Right lung (tissue), 5 donors: Measurements from ENCODE around the gene SIRPA. TPM values are rescaled to one million over a fixed set of nuclear protein-coding genes. Genes with fewer than 3 reads are reported as not detected.
A peak's percentile ranks its signal among the peaks of the same experiment; 100 is the strongest.

ENCODE experiments used
- DNase-seq, 2 donors: peaks; one replicate each; pipeline ENCODE4 v3.0.0-alpha.2; 2013
- polyA plus RNA-seq, 5 donors: library from polyadenylated mRNA; unstranded; fragments of 120-200 nt; gene quantifications; one replicate each; pipeline versions ENCODE4 v1.2.1 to v1.2.3, GENCODE V29; 2013; ENCODE audit warnings: inconsistent platforms in 1 of 5, low replicate concordance in 1 of 5; ENCODE audit not compliant: insufficient read length in 5 of 5, insufficient read depth in 1 of 5

Gene SIRPA
- polyA plus RNA-seq, 5 donors: 8.8 to 12.7 (median 12.0) TPM

DNA sequence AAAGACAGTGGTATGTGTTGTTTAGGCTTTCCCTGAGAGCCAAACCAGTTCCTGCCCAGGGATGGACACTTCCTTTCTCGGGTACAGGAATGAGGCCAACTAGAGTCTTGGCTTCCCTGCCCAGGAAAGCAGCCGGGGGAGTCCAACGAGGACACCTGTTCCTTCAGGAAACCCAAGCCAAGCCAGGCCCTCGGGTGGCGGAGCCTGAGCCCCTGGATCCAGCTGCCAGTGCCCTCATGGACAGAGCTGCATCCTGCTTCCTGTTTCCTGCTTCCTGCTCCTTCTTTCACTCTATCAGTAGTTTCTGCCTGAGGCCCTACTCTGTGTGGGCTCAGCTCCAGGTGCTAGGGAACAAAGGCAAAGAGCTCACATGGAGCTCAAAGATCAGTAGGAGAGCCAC, 7.9 kb upstream of the SIRPA start:
- no peak for DNase-seq

DNA sequence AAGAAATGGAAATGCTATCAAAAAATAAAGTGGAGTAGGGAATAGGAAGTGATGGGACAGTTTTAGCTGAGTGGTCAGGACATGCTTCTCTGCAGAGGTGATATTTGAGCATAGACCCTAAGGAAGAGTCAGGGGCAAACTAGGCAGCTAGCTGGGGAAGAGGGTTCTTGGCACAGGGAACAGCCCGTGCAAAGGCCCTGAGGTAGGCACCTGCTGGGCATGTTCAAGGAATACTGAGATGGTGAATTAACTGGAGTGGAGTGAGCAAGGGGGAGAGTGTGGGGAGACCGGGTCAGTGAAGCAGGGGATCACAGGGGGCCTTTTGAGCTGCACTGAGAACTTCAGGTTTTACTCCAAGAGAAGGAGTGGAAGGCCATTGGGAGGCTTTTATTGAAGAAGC, 7.5 kb upstream of the SIRPA start:
- DNase-seq: no peak

DNA sequence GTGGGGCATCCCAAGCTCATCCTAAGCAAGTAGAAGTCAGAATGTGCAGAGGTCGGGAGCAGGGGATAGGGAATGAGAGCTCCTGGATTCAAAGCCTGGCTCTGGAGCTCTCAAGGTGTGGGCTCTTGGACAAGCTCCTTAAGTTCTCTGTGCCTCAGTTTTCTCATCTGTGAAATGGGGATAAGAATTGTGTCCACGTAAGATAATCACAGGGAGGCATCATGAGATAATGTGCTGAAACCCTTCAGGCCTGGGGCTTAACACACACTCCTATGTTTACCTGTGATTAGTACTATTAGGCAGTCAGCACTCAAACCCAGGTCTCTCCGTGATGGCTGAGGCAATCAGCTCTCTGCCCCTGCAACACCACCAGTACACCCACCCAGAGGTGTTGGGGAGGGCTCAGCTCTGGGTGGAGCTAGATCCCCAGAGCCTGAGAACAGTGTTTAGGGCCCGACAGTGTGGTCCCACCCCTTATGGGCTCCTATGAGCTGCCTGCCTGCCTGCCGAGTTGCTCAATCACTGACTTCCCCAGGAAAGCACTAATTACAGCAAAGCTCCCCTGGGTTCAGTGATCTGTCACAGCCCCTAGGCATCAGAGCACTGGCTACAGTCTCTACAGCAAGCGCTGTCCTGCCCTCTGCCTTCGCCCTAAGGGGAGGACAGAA, 6.3 kb upstream of the SIRPA start:
- DNase-seq: no peak

DNA sequence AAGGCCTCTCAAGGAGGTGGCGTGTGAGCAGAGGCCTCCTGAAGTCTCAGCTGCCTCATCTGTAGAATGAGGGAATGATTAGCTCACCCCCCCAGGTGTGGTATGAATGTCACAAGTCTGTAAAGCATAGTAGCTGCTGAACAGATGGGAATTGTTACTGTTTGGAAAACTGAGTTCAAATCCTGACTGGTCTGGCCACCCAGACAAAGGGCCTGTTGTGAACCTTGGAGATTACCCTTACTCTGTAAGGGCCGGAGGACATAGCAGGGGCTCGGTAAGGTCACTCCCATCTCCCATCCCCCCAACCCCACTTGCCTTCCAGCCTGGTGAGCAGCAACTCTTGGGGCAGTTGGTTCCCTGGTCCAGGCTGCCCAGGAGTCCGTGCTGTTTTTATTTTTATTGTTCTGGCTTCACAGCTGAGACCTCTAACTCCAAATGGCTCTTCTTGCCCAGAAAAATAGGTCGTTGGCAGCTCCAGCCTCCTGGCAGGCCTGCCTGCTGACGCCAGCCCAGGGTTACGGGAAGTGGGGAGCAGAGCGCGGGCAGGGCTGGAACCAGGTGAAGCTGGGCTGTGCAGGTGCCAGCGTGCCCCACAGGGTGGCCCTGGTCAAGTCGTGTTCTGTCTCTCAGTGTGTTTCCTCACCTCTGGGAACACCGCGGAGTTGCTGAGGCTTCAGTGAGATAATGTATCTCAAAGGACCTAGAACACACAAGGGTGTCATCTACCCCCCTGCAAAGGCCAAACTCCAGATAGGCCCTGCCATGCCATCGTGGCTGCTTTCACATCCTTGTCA, 4.5 kb upstream of the SIRPA start:
- no peak for DNase-seq

DNA sequence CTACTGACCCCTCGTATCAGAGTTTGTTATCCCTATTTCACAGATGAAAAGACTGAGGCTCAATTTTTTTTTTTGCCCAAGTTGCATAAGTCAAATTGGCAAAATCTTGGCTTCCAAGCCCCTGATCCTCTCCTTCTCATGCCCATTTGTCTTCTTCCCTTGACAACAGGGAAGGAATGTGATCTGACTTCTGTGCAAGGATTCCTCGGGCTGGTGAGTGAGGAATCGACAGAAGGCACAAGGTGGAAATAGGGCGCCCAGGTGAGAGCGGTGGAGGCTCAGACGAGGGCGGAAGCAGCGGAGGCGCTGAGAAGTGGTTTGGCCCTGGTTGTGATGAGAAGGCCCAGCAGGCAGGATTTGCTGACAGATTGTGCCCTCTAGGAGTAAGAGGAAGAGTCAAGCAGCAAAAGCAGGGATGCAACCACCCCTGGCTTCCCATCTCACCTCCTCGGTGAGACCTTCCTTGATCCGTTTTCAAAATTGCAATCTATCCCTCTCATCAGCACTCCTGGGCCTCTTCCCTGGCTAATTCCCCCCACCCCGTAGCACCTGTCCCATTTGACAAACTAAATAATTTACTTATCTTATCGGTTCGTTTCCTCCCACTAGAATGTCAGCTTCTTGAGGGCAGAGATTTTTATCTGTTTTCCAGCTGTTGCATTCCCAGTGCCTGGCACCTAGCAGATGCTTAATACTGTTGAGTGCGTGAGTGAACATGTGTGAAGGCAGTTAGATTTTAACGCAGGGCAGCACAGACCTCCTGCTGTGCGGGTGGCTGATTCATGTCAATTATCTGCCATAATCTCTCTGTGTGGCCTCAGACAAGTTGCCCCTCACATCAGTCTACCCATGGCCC, 3.7 kb upstream of the SIRPA start:
- no peak for DNase-seq

DNA sequence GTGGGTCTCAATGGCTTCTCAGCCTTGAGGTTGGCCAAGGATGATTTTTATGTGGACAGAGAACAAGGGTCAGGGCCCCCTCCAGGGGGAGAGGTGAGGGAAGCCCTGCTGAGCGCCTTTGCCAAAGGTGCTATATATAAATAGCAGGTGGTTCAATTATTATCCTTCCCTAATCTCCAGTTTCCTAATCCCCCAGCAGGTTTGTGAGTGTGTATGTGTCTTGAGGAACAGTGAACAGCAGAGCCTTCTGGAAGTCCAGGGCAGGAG, 3.2 kb upstream of the SIRPA start:
- DNase-seq: no peak

DNA sequence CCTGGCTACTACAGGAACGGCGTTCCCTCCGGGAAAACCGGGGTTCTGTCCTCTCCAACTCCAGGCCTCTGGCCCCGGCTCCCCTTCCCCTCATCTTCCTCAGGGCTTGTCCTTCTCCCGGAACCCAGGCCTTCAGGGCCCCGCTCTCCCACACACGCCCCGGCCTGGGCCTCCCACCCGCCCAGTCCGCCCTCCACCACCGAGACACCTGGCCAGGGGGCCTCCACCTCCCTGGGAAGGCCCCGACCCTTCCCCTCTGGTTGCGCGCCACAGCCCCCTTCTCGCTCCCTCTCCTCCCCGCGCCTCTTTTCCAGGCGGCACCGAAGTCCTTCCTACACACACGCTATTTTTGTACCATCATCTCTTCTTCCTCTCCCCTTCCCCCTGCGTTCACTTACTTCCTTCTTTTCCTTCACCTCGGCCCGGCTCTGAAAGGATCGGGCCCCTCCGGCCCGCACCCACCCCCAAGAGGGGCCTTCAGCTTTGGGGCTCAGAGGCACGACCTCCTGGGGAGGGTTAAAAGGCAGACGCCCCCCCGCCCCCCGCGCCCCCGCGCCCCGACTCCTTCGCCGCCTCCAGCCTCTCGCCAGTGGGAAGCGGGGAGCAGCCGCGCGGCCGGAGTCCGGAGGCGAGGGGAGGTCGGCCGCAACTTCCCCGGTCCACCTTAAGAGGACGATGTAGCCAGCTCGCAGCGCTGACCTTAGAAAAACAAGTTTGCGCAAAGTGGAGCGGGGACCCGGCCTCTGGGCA, 1.3 kb upstream of the SIRPA start:
- DNase-seq: no peak

DNA sequence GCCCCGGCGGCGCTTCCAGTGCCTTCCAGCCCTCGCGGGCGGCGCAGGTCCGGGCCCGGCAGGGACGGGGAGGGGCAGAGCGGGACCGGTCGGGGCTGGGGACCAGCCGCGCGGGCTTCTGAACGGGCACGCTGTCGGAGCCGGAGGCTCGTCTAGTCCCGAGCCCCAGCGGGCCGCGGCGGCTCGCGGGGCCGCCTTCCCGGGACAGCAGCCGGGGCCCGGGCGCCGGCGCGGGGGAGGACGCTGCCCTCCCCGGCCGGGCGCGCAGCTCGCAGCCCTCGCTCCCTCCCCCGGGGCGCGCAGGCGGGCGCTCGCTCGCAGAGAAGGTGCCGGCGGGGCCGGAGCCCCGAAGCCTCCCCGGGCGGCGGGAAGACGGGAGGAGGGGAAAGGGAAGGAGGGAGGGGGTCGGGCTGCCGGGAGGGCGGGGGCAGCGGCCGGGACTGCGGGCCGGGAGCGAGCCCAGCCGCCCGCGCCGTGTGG, 696 bp upstream of the SIRPA start:
- DNase-seq: peak; percentile 43 to 46

DNA sequence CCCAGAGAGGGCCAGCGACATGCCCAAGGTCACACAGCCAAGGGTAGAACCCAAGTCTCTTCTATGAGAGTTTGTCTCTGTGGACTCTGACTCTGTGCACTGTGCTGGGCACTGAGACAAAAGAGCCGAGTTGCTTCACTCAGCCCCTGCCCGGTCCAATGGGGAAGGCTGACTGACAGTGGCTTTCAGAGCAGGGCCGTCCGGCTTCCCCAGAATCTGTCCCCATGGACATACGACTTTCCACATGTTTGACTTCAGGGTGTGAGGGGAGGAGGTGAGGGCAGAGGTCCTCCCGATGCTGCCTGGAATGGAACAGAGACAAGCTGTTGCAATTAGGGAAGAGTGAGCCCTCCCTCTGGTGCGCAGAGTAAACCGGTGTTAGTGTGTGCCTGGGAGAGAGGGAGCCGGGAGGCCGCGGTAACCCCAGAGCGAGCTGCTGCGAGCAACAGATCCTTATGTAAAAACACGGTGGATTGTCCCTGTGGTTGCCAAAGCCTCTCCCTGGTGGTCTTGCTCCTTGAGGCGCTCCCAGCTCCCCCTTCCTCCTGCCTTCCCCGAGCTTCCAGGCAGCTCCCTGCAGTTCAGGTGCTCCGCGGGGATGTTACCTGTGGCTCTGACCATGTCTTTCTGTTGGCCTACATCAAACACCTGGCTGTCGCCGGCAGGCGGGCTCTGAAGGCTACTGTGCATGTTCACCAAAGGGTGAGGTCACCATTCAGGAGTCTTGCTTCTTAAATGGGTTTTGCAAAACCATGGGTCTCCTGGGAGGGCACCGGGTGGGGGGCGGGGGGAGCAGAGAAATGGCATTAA, 672 bp downstream of the SIRPA start:
- DNase-seq: no peak

DNA sequence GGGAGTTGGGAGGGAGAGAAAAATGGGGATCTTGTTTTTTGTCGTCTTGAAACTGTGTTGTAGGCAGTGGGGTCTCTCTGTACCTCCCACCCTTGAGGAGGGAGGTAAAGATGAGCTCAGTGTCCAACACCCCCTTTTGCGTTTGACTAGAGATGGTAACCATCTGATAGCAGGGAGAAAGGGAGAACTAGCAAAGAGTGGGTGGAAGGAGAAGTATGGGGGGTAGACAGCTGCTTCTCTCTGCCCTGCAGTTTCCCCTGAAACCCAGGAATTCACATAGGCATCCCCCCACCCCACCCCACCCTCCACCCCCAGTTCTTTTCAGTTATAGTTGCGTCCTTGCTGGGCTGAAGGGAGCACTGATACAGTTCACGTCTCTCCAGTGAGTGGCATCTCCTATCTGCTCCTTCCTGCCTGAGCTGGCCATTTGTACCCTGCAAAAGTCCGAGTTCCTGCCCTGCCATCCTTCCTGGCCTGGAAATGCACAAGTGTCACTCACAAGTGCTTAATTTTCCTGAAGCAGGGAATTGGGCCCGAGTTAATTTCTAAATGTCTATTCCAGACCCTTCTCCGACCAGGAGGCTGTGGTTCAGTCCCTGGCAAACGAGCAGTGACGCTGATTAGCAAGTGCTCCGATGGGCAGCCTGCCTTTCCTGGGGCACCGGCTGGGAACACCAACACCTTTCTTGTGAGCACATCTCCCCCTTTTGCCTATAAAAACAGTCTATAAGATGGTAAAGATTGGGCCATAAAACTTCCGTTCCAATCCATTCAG, 1.5 kb downstream of the SIRPA start:
- DNase-seq: no peak

DNA sequence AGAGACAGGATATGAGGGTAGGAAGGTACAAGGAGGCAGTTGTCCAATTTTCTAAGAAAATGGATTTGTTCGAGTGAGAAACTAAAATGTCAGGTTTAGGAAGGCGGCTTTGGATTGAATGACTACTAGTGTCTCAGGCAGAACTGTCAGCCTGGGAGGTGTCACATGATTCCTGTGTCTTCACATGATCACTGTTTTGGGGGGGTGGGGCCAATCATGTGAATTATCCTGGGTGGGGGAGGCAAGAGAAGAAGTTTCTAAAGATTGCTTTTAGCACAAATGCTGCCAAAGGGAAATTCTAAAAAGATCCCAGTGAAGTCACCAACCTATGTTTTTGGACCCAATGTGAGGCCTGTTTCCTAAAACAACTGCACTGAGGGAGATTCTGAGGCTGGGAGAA, 2.3 kb downstream of the SIRPA start:
- DNase-seq: no peak

DNA sequence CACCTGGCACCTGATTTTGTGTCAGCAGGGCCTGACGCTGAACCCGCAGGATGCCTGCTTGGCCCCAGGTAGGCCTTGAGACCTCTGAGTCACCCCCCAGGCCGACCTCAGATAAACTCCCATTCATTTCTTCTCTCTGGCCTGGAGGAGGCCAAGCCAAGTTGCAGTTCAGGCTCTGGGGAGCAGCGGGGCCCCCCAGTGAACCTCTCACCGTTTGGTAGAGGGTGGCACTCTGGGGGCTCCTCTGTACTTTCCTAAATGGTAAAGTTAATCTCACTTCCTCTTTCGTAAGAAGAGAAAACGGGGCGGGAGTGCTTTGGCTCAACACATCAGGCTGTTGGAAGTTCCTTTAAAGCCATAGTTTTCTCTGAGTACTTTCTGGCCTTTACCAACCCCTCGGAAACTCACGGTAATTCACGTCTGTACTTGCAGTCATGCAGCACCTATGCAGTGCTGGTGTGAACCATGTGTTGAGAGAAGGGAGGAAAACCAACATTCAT, 2.8 kb downstream of the SIRPA start:
- DNase-seq: no peak

DNA sequence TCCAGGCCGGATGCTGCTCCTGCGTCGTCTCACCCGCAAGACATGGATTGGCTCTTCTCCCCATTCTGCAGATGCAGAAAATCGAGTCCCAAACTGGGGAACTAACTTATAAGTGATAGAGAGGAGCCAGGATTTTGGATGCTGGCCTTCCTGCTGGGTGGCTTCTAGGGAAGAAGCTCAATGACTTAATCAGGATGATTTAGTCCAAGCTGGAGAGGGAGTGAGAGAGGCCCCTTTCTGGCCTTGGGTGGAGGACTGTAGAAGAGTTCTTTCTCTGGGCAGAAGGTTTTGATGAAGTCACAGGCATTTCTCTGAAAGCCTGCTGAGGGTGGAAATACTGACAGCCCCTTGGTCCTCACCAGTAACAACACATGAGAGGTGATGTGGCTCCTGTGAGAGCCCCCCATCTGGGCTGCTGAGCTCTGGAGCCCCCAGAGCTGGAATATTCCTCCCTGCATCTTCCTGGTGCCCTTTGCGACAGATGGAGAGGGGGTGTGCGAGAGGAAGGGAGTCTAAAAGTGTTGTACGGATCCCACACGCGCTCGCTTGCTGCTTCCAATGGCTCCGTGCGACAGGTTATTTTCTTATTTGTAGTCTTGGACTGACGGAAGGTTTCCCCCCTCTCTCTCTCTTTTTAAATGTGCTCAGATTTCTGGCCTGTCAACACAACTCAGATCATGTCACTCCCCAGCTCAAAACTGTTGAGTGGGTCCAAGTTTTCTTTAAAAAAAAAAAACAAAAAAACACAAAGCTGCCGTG, 3.5 kb downstream of the SIRPA start:
- no peak for DNase-seq

DNA sequence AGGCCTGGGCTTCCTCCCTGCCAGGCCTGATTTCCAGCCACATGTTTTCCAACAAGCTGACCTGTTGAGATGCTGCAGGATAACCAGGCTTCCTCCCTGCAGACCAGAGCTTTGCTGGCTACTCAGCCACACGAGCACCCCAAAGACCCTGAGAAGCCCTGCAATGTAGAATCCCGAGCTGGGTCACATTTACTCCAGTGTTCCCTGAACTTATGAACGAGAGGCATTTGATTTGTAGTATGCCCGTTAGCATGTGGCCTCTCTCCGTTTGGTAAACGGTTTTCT, 4.0 kb downstream of the SIRPA start:
- no peak for DNase-seq

DNA sequence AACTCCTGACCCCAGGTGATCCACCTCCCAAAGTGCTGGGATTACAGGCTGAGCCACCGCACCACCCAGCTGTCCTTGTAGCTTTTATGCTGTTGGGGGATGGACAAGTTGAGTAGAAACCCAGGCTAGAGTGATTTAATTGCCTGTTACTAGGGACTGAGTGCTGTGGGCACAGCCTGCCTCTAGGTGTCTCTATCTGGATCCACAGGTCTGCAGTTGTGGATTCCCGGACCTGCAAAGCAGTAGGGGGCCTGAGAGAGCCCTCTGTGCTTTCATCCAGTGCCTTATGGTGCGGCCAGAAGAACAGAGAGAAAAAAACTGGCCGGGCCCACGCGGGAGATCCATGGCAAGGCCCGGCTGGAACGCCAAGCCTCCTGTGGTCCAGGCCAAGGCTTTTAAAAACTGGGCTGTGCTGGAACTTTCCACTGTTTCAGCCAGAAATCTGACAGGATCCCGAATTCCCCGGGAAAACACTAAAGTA, 5.2 kb downstream of the SIRPA start:
- no peak for DNase-seq

DNA sequence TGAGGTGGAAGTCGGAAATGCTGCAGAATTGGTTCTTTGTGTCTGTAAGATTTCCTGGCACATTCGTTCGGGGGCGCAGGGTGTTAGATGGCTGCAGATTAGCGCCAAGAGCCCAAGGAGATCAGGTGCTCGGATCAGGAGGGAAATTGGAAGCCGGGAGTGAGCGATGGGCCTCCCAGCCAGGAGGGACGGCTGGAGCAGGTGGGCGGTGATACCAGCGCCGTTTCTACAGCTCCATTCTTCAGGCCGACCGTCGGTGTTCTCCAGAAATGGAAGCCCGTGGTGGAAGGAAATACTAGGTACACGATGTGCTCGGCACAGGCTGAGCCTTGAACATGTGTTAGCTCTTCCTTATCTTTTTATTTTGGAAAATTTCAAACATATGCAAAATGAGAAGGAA, 6.5 kb downstream of the SIRPA start:
- DNase-seq: no peak

DNA sequence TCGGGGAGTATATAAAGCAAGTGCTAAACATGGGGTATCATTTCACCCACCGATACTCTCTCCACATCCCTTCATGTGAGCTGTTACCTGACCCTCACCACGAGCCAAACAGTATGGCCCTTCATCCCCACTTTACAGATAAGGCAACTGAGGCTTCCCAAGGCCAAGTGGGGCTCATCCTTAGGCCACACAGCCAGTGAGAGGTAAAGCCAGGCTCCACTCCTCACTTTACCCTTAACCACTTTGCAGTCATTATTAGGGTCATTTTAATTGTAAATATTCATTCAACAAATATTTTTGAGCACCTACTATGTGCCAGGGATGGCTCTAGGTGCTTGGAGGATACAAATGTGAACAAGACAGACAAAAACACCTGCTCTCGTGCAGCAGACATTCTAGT, 7.0 kb downstream of the SIRPA start:
- no peak for DNase-seq

DNA sequence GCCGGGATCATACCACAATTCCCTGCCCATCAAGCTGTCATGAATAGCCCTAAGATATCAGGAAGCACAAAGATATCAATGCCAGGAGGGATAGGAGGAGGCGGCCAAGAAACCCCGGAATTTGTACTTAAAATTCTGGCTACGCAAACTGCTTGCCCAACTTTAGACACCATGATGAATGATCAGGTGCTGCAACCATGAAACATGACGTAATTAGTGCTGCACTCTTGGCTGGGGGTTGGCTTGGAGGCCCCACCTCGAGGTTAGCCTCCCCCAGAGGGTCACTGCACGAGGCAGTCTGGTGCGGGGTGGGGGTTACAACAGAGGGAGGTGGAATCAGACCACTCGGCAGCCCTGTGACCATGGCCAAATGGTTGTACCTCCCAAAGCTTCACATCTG, 8.9 kb downstream of the SIRPA start:
- DNase-seq: no peak

DNA sequence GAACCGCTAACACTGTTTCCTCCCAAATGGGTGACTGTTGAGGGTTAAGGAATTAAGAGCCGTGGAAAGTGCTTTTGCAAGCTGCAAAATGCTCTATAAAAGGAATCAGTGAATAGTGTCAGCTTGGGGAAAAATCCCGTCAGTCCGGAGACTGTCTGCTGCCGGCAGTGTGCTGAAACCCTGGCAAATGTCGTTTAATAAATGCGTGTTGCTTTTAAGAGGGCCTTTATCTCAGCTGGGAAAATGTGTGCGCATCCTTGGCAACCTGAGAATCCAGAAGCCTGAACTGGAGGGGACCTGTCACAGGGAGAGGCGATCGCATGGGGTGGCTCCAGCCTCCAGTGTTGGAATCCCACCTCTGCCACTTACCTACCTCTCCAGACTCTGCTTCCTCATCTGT, 9.8 kb downstream of the SIRPA start:
- DNase-seq: no peak

DNA sequence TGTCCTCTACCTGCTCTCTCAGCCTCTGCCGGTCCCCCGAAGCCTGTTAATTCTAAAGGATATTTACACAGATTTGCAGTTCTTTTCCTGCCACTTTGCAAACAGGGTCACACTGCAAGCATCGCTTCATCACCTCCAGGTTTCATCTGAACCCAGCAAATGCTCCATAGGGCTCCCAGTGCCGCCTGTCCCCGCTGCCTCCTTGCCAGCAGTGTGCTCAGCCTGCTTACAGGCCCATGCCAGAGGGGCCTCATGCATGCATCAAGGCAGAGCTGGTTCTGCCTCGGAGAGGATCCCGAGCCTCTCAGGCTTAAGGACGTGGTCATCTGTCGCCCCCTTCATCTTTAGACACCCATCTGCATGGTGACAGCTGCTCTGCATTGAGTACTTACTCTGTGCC, 10.5 kb downstream of the SIRPA start:
- no peak for DNase-seq
